ENCODE results near the gene C1QL4.
"Not testable (repeated sequence)": the region's sequence is repeated elsewhere in the genome, so short reads cannot be mapped to it uniquely, and the experiment has no call there.

Gene C1QL4

GRCh38 chr12:49340971-49341776 is 4.2 kb upstream of the C1QL4 start:
- H3K4me3 ChIP-seq (ENCODE audit: low read length in 2 of 2): no peak overlapping the region
- H3K36me3 ChIP-seq (ENCODE audit: control insufficient read depth in 2 of 2, insufficient read depth in 2 of 2, low read length in 2 of 2): no peaks in the 10 kb centered on the region
- peaks cover 41 to 79% of the 10 kb centered on the region in 2 donors for H3K27me3 ChIP-seq (ENCODE audit: control insufficient read depth in 1 of 2, insufficient read depth in 2 of 2, low read length in 2 of 2)
- H3K27ac ChIP-seq (ENCODE audit: low read length): no peak overlapping the region
- peaks cover 46% of the 10 kb centered on the region for H3K4me1 ChIP-seq (ENCODE audit: control insufficient read depth, insufficient read depth, low read length)
- H3K9me3 ChIP-seq (ENCODE audit: control insufficient read depth in 2 of 2, low read length in 2 of 2): no peaks in the 10 kb centered on the region
- no peak overlapping the region for H3K9ac ChIP-seq (ENCODE audit: low read length in 2 of 2)

DNA sequence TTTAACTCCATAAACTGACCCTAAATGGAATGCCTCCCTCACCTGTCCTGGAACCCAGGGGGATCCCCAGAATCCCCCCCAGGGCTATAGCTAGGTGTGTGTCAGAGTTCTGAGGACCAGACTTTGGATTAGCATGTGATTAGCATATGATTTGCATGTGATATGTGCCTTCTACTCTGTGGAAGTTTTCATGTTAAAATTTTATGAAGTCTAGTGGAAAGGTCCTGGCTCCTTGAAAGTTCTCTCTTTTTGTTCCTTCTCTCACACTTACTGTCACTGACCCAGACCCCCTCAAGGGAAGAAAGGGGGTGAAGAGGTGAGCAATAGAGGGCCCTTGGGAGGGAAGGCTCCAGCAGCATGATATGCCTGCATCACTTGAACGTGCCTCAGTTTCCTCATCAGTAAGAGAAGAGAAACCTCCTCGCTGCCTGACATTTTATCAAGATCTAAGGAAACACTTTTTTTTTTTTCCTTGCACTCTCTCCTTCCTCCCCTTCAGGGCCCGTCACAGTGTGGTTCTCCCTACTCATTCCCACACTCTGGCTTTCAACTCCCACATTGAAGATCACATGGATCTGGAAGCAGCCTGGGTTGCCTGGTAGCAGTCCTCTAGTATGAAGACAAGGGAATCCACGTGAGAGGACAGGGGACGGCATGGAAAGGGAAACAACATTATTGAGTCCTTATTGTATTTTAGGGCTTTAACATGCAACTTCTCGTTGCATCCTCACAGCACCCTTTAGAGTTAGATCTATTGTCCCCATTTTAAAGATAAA is 3.3 kb upstream of the C1QL4 start:
- H3K9me3 ChIP-seq (ENCODE audit: control insufficient read depth in 2 of 2, low read length in 2 of 2): no peaks in the 10 kb centered on the region
- no peak overlapping the region for H3K9ac ChIP-seq (ENCODE audit: low read length in 2 of 2)
- peaks cover 38 to 80% of the 10 kb centered on the region in 2 donors for H3K27me3 ChIP-seq (ENCODE audit: control insufficient read depth in 1 of 2, insufficient read depth in 2 of 2, low read length in 2 of 2)
- H3K36me3 ChIP-seq (ENCODE audit: control insufficient read depth in 2 of 2, insufficient read depth in 2 of 2, low read length in 2 of 2): no peaks in the 10 kb centered on the region
- peaks cover 37% of the 10 kb centered on the region for H3K4me1 ChIP-seq (ENCODE audit: control insufficient read depth, insufficient read depth, low read length)
- no peak overlapping the region for H3K27ac ChIP-seq (ENCODE audit: low read length)
- H3K4me3 ChIP-seq (ENCODE audit: low read length in 2 of 2): no peak overlapping the region

DNA sequence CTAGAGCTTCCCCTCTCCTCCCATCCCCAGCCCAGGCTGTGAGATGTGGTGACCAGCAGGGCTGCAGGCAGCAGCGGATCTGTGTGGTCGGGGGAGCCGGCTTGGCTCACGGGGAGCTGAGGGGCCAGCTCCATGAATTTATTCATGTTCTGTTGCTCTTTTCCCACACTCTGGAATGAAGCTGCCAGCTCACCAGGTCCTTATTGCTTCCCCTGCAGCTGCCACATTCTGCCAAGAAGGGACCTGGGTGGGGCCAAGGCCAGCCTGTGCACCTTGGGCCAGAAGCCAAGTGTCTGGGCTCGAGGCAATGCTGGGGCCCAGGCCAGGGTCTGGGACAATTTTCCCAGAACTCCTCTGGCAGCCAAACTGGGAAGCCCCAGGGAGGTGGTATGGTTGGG is 2.5 kb upstream of the C1QL4 start:
- H3K27me3 ChIP-seq (ENCODE audit: control insufficient read depth in 1 of 2, insufficient read depth in 2 of 2, low read length in 2 of 2): peaks cover 46 to 82% of the 10 kb centered on the region in 2 donors
- peaks cover 32% of the 10 kb centered on the region for H3K4me1 ChIP-seq (ENCODE audit: control insufficient read depth, insufficient read depth, low read length)
- no peak overlapping the region for H3K27ac ChIP-seq (ENCODE audit: low read length)
- no peaks in the 10 kb centered on the region for H3K36me3 ChIP-seq (ENCODE audit: control insufficient read depth in 2 of 2, insufficient read depth in 2 of 2, low read length in 2 of 2)
- H3K9ac ChIP-seq (ENCODE audit: low read length in 2 of 2): no peak overlapping the region
- no peak overlapping the region for H3K4me3 ChIP-seq (ENCODE audit: low read length in 2 of 2)
- no peaks in the 10 kb centered on the region for H3K9me3 ChIP-seq (ENCODE audit: control insufficient read depth in 2 of 2, low read length in 2 of 2)

- Histone ChIP-seq H3K9ac (ENCODE audit: low read length in 2 of 2) (no peak overlapping the region), H3K4me1 (ENCODE audit: control insufficient read depth, insufficient read depth, low read length) (peaks cover 32% of the 10 kb centered on the region), H3K36me3 (ENCODE audit: control insufficient read depth in 2 of 2, insufficient read depth in 2 of 2, low read length in 2 of 2) (no peaks in the 10 kb centered on the region), H3K27ac (ENCODE audit: low read length) (no peak overlapping the region), H3K27me3 (ENCODE audit: control insufficient read depth in 1 of 2, insufficient read depth in 2 of 2, low read length in 2 of 2) (peaks cover 44 to 83% of the 10 kb centered on the region in 2 donors), H3K9me3 (ENCODE audit: control insufficient read depth in 2 of 2, low read length in 2 of 2) (no peaks in the 10 kb centered on the region), H3K4me3 (ENCODE audit: low read length in 2 of 2) (no peak overlapping the region)
These were observed 2.0 kb upstream of the C1QL4 start for GRCh38 chr12:49338830-49339463.

DNA sequence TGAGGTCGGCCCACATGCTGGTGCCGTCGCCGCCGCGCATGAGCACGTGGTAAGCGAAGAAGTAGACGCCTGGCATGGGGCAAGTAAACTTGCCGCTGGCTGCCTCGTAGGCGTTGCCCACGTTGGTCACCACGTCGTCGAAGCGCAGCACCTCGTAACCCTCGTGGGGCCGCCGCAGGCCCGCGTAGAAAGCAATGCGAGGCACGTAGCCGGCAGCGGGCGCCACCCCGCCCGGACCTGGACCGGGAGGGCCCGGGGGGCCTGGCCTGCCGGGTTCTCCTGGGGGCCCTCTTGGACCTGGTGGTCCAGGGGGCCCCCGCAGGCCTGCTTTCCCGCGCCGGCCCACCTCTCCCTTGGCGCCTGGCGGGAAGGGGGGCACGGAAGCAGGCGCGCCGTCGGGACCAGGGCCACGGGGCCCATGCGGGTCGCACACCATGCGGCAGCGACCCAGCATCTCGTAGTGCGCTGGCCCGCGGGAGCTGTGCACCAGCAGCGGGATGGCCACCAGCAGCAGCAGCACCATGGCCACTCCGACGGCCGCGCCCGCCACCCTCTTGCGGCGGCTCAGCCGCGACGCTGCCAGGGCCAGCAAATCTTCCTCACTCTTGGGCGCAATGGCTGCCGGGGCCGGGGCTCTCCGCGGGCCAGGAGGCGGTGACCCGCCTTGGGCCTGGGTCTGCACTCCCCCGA is 888 bp downstream of the C1QL4 start:
- H3K9ac ChIP-seq (ENCODE audit: low read length in 2 of 2): no peak overlapping the region
- H3K4me1 ChIP-seq (ENCODE audit: control insufficient read depth, insufficient read depth, low read length): peaks cover 18% of the 10 kb centered on the region
- no peaks in the 10 kb centered on the region for H3K36me3 ChIP-seq (ENCODE audit: control insufficient read depth in 2 of 2, insufficient read depth in 2 of 2, low read length in 2 of 2)
- no peak overlapping the region for H3K27ac ChIP-seq (ENCODE audit: low read length)
- H3K27me3 ChIP-seq (ENCODE audit: control insufficient read depth in 1 of 2, insufficient read depth in 2 of 2, low read length in 2 of 2): peaks cover 37 to 69% of the 10 kb centered on the region in 2 donors
- H3K9me3 ChIP-seq (ENCODE audit: control insufficient read depth in 2 of 2, low read length in 2 of 2): no peaks in the 10 kb centered on the region
- no peak overlapping the region for H3K4me3 ChIP-seq (ENCODE audit: low read length in 2 of 2)

GRCh38 chr12:49335118-49335954 is 1.7 kb downstream of the C1QL4 start:
- no peak overlapping the region for H3K4me3 ChIP-seq (ENCODE audit: low read length in 2 of 2)
- H3K9me3 ChIP-seq (ENCODE audit: control insufficient read depth in 2 of 2, low read length in 2 of 2): no peaks in the 10 kb centered on the region
- H3K4me1 ChIP-seq (ENCODE audit: control insufficient read depth, insufficient read depth, low read length): peaks cover 18% of the 10 kb centered on the region
- no peaks in the 10 kb centered on the region for H3K36me3 ChIP-seq (ENCODE audit: control insufficient read depth in 2 of 2, insufficient read depth in 2 of 2, low read length in 2 of 2)
- no peak overlapping the region for H3K9ac ChIP-seq (ENCODE audit: low read length in 2 of 2)
- H3K27me3 ChIP-seq (ENCODE audit: control insufficient read depth in 1 of 2, insufficient read depth in 2 of 2, low read length in 2 of 2): peaks cover 37 to 69% of the 10 kb centered on the region in 2 donors
- no peak overlapping the region for H3K27ac ChIP-seq (ENCODE audit: low read length)

DNA sequence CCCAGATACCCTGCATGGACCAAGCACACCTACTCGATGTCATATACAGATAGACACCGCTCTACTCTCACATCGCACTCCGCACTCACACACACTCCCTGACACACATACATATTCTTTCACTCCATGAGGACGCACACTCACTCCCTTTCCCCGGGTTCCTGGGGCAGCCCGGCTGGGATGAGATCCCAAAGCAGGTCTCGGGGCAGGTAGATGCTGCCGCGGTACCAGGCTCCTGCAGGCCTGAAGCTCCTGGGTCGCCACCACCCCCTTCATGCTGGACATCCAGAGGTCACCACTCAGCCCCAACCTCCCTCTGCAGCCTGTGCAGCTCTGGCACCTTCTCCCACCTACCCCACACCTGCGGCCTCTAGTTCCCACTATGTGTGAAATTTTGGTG is 2.3 kb downstream of the C1QL4 start:
- Histone ChIP-seq H3K27me3 (ENCODE audit: control insufficient read depth in 1 of 2, insufficient read depth in 2 of 2, low read length in 2 of 2) (peaks cover 35 to 65% of the 10 kb centered on the region in 2 donors), H3K4me3 (ENCODE audit: low read length in 2 of 2) (no peak overlapping the region), H3K9me3 (ENCODE audit: control insufficient read depth in 2 of 2, low read length in 2 of 2) (no peaks in the 10 kb centered on the region), H3K9ac (ENCODE audit: low read length in 2 of 2) (no peak overlapping the region), H3K36me3 (ENCODE audit: control insufficient read depth in 2 of 2, insufficient read depth in 2 of 2, low read length in 2 of 2) (no peaks in the 10 kb centered on the region), H3K4me1 (ENCODE audit: control insufficient read depth, insufficient read depth, low read length) (peaks cover 18% of the 10 kb centered on the region), H3K27ac (ENCODE audit: low read length) (no peak overlapping the region)

DNA sequence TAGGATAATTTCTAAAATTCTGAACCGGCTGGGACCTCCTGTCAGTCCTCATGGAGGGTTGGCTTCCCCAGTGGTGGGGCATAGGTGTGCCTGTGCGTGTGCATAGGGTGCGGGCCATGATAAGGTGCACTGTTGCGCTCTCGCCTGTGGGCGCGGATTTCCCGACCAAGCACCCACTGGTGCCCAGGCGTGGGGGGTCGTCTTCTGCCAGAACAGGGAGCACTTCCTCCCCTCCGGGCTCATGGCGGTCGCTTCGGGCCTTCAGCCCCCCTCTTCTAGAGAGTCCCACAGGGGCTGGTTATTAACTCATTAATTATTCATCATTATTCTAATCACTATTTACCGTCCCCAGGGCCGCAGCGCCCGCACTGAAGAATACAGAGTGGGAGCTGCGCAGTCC is 2.8 kb downstream of the C1QL4 start:
- H3K27me3 ChIP-seq (ENCODE audit: control insufficient read depth in 1 of 2, insufficient read depth in 2 of 2, low read length in 2 of 2): peaks cover 35 to 62% of the 10 kb centered on the region in 2 donors
- H3K4me1 ChIP-seq (ENCODE audit: control insufficient read depth, insufficient read depth, low read length): peaks cover 18% of the 10 kb centered on the region
- H3K4me3 ChIP-seq (ENCODE audit: low read length in 2 of 2): no peak overlapping the region
- no peak overlapping the region for H3K9ac ChIP-seq (ENCODE audit: low read length in 2 of 2)
- no peaks in the 10 kb centered on the region for H3K36me3 ChIP-seq (ENCODE audit: control insufficient read depth in 2 of 2, insufficient read depth in 2 of 2, low read length in 2 of 2)
- H3K9me3 ChIP-seq (ENCODE audit: control insufficient read depth in 2 of 2, low read length in 2 of 2): no peaks in the 10 kb centered on the region
- H3K27ac ChIP-seq (ENCODE audit: low read length): no peak overlapping the region

DNA sequence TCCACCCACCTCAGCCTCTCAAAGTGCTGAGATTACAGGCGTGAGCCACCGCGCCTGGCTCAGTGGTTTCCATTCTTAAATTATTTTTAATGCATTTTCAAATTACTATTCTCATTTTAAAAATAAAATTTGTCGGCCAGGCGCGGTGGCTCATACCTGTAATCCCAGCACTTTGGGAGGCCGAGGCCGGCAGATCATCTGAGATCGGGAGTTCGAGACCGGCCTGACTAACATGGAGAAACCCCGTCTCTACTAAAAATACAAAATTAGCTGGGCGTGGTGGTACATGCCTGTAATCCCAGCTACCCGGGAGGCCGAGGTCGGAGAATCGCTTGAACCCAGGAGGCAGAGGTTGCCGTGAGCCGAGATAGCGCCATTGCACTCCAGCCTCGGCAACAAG is 3.2 kb downstream of the C1QL4 start:
- Histone ChIP-seq H3K27me3 (ENCODE audit: control insufficient read depth in 1 of 2, insufficient read depth in 2 of 2, low read length in 2 of 2) (peaks cover 35 to 58% of the 10 kb centered on the region in 2 donors), H3K4me1 (ENCODE audit: control insufficient read depth, insufficient read depth, low read length) (peaks cover 18% of the 10 kb centered on the region)
- not testable (repeated sequence) for H3K4me3 ChIP-seq (ENCODE audit: low read length in 2 of 2); H3K9me3 ChIP-seq (ENCODE audit: control insufficient read depth in 2 of 2, low read length in 2 of 2); H3K9ac ChIP-seq (ENCODE audit: low read length in 2 of 2); H3K36me3 ChIP-seq (ENCODE audit: control insufficient read depth in 2 of 2, insufficient read depth in 2 of 2, low read length in 2 of 2); H3K27ac ChIP-seq (ENCODE audit: low read length)
